OCI-LY1 (cell line): ENCODE data around the gene TEPSIN.

Experiments used
- CTCF ChIP-seq: fragments of 200-600 bp; sonication (generic), shearing (Covaris generic); IDR thresholded peaks from 2 replicates; pipeline ENCODE4 v1.5.1; 2017; ENCODE audit warnings: mild to moderate bottlenecking, antibody characterized with exemption, low read length, moderate library complexity, mixed read lengths
- EZH2 ChIP-seq: fragments of 200-600 bp; sonication (generic), shearing (Covaris generic); IDR thresholded peaks from 2 replicates; pipeline ENCODE4 v1.8.0; 2017; ENCODE audit warnings: borderline replicate concordance, mixed run types, mild to moderate bottlenecking, antibody characterized with exemption, low read length, moderate library complexity, mixed read lengths

DNA sequence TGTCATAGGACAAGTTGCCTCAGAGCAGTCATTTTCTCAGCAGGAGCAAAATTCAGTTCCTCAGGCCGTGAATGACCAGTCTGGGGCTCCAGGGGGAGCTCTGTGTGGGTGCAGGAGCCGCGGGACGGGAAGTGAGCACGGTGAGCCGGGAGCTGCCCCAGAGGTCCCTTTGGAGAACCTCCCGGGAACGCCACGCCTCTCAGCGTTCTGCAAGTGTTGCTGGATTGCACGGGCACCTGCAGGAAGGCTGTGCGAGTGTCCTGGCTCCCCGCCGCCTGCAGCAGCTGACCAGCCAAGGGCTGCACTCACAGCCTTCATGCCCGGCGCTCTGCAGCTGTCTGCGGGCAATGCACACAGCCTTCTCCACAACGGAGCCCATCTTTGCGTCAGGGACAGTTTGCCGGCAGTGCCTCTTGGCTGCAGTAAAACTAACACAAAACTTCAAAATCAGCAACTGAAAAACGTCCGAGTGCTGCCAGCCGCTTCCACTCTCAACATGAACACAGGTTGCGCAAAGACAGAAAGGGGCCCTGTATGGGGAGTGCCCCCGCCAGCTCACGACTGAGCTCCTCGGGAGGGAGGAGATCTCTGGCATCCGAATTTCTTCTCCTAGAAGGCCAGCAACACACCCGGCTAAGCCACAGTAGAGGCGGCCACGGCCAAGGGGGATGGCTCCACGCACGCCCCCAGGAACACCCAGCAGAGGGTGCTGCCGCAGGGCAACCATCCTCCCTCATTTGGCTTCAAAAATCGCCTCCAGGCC is 16.3 kb upstream of the TEPSIN start:
- TF ChIP-seq CTCF, result peak; percentile 16; the same call in 1 of the 2 replicates
- no peak for TF ChIP-seq EZH2
